HG03039 (cell line): ENCODE data around the gene WAC.
"Not testable (repeated sequence)": the region's sequence is repeated elsewhere in the genome, so short reads cannot be mapped to it uniquely, and the experiment has no call there.

Experiments
- ATAC-seq: cut with Tn5 transposase; IDR thresholded peaks from one replicate; pipeline ENCODE4 v1.9.1; 2021; ENCODE audit warnings: mild to moderate bottlenecking, moderate library complexity; ENCODE audit not compliant: unreplicated experiment

Gene WAC, protein sequence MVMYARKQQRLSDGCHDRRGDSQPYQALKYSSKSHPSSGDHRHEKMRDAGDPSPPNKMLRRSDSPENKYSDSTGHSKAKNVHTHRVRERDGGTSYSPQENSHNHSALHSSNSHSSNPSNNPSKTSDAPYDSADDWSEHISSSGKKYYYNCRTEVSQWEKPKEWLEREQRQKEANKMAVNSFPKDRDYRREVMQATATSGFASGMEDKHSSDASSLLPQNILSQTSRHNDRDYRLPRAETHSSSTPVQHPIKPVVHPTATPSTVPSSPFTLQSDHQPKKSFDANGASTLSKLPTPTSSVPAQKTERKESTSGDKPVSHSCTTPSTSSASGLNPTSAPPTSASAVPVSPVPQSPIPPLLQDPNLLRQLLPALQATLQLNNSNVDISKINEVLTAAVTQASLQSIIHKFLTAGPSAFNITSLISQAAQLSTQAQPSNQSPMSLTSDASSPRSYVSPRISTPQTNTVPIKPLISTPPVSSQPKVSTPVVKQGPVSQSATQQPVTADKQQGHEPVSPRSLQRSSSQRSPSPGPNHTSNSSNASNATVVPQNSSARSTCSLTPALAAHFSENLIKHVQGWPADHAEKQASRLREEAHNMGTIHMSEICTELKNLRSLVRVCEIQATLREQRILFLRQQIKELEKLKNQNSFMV

DNA sequence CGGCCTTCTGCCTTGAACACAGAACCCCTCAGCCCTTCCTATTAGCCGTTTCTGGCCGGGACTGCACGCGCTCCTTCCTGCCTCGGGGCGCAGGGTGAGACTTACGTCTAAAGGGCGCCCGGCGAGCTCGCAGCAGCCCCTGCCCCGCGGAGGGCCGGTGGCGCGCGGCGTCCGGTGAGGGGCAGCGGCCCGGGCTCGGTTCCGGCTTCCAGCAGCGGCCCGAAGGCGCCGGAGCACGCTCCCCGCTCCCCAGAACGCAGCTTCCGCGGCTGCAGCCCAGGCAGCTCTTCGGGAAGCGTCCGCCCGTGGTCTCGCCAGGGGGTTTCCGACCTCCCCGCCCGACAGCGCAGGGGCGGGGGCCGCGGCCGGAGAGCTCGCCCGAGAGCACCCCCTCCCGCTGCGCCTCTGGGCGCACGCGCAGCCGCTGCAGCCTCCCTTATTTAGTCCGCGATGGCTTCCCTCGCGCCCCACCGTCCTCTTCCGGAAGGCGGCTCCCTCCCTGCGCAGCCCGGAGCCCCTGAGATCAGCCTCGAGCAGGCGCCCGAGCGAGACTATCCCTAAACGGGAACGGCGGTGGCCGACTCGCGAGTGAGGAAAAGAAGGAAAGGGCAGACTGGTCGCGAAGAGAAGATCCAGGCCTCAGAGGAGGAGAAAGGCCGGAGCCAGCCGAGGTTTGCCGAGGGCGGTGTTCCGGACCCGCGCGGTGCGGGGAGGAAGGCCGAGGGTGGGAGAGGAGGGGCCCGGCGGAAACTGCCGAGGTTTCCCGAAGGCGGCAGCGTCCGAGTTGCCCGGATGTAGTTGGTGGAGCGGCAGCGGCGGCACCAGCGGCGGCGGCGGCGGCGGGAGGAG, at the start of gene WAC:
WAC (plus strand) TSS at position 782 of the 849 bp plus-strand sequence. CDS start 462 bp downstream, outside the sequence.
- peak; percentile 76 for ATAC-seq

DNA sequence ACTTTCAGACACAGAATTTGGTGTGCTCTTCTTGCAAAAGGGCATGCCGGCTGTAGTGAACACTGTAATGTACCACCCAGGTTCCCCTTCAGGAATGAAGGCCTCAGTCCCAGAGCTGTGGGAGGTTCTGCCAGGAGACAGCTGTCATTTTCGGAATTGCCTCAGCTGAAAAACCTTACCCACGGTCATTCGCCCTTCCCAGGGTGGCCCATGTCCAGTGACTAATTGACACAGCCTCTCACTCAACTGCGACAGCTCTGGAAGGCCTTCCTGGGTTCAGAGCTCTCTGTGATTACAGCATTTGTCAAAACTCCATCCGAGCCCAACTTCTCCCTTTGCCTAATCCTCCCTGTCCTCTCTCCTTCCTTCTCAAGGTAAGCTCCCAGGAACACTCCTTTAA, 43.7 kb upstream of the WAC start:
- no peak for ATAC-seq

DNA sequence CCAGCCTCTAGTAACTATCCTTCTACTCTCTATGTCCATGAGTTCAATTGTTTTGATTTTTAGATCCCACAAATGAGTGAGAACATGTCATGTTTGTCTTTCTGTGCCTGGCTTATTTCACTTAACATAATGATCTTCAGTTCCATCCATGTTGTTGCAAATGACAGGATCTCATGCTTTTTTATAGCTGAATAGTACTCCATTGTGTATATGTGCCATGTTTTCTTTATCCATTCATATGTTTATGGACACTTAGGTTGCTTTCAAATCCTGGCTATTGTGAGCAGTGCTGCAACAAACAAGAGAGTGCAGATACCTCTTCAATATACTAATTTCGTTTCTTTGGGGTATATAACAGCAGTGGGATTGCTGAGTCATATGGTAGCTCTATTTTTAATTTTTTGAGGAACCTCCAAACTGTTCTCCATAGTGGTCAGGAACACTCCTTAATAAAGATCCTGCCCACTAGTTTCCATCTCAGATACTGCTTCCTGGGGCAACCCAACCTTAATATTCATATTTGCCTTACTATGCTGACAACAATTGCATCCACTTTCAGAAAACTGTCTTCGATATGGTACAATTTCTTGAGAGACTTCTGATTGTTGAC, 42.6 kb upstream of the WAC start:
- ATAC-seq: not testable (repeated sequence)

DNA sequence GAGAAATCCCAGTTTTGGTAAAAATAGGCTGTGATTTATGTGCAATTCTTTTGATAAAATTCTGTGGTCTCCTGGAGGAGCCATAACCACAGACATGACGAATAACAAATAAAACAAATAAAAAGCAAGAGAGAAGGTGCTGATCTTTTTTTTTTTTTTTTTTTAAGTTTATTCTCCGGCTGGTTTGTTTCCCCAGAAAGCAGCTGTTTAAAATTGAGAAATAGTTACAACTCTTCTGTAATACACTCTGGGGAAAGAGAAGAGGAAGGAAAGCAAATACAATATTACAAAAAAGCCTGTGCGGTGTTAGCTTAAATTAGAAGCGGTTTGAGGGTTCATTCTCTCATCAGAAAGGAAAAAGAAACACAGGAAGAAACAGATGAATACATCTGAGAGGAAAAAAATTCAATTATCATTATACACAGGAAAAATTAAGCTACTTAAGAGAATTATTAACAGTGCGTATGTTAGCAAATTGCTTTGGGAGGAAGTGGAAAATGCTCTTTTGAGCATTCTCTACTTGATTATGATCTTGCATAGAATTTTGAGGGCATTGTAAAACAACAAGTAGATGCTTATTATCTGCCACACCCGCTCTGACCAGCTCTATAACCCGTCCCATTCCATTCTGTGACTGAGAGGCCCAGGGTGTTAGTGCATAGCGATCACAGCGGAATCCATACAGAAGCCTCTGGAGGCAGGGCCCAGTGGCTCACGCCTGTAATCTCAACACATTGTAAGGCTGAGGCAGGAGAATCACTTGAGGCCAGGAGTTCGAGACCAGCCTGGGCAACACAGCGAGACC, 40.6 kb upstream of the WAC start:
- no peak for ATAC-seq

DNA sequence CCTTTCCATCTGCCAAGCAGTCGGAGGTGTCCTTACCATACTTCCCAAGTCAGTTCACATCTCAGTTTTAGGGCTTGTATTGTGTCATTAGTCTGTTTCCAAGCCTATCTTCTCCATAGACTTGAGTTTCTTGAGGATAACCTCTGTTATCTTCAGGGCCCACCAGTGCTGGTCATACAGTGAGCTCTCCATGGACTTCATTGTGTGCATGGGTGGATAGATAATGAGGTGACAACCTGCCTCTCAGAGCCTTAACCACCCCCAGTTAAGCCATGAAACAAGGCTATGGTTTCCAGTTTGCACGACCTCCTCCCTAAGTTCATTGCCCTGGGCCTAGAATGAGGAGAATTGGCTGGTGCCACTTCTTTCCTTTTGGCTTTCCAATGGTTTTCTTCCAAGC, 38.5 kb upstream of the WAC start:
- ATAC-seq: no peak

DNA sequence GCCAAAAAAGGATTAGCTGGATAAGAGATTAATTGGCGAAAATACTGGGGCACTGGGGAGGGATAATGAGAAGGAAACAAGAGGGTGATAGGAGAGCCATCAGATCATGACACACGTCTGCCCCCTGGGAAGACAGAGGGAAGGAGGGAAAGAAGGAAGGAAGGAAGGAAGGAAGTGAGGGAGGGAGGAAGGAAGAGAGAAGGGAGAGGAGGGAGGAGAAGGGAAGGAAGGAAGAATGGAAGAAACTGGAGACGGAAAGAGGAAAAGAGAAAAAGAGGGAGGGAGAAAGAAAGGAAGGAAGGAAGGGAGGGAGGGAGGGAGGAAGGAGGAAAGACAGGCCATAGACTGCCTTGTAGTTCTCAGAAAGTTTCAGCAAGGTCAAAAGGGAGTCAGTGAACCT, 37.8 kb upstream of the WAC start:
- ATAC-seq: no peak

DNA sequence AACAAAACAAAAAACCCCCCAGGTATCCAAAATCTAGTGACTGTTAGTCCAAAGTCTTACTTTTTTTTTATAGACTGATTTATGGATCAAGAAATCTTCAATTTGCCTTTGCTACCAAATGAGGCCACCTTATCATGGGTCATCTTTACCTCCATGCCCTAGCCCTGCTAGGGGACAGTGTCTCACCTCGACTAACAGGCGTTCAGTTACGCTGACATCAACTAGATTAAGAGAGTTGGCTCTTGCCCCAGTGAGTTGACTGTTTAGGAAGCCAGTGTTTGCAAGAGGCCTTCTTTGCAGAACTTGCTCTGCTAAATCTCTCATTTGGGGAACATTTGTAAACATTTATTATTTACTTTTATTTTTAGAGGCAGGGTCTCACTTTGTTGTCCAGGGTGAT, 36.9 kb upstream of the WAC start:
- no peak for ATAC-seq

DNA sequence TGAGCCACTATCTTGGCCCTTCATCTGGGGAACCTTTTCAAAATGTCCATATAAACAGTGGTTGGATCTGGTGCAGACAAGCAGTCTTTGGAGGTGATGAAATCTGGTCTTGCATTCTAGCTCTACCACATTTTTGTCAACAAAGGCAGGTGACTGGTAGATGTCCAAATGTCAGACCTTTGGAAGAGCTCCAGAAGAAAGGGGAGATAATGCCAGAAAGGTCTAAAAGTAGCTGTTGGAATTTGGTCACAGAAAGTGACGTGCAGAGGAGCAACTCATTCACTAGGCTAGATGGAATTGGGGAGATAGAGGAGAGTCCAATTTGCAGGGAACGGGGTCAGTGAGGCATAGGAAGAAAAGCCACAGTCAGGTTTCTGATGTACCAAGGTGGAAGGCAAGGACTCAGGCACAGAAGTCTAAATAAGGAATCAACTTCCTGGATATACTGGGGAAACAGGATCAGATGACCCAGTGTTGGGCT, 36.4 kb upstream of the WAC start:
- ATAC-seq: no peak

DNA sequence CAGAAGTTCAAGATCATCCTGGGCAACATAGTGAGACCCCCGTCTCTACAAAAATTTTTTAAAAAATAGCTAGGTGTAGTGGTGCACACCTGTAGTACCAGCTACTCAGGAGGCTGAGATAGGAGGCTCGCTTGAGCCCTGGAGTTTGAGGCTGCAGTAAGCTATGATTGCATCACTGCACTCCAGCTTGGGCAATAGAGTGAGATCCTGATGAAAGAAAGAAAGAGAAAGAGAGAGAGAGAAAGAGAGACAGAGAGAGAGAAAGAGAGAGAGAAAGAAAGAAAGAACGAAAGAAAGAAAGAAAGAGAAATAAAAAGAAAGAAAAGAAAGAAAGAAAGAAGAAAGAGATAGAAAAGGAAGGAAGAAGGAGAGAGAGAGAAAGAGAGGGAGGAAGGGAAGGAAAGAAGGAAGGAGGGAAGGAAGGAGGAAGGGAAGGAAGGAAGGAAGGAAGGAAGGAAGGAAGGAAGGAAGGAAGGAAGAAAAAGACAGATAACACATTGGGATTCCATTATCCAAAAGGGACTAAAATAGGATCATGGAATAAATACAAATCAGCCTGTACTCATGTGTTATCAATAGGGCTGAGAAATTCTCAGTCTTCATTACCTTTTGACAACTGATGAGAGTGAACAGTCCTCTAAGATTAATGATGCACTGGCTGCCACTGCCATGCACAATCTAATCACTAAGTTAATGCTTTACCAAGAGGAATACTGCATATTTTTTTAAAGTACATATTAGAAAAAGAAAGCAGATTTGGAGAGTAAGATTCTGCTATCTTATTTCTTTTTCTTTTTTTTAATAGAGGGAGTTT, 35.4 kb upstream of the WAC start:
- ATAC-seq: no peak

DNA sequence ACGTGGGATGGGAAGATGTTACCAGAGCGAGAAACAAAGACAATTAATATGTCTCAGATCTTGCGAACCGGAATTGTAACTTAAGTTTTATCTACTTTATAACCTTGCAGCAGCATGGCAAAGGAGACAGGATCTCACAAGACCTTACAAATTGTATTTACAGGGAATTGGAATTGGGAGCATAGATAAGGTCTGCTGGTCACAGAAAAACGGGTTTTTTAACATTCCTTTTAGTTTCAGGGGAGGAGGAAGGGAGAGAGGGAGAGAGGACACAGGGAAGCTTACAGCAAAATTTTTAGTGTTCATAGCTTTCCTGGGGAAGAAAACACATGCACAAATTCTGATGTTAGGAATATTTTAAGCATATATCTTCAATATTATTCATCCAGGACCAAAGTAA, 32.7 kb upstream of the WAC start:
- ATAC-seq: not testable (repeated sequence)

DNA sequence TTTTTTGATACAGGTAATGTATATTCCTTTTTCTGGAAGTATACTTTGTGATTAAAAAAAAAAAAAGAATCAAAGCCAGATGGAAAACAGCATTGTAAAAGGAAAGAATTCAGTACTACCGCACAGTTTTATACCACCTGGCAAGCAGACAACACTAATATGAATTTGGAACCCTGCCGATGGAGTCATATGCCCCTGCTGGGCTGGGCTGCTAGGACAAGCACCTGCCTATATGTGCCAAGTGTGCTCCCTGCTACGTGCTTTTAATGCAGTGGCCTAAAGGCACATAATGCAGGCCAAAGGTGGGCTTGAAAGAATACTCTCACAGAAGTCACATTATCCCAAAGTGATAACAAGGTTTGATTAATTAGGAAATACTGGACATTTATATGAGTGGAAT, 29.8 kb upstream of the WAC start:
- ATAC-seq: no peak

DNA sequence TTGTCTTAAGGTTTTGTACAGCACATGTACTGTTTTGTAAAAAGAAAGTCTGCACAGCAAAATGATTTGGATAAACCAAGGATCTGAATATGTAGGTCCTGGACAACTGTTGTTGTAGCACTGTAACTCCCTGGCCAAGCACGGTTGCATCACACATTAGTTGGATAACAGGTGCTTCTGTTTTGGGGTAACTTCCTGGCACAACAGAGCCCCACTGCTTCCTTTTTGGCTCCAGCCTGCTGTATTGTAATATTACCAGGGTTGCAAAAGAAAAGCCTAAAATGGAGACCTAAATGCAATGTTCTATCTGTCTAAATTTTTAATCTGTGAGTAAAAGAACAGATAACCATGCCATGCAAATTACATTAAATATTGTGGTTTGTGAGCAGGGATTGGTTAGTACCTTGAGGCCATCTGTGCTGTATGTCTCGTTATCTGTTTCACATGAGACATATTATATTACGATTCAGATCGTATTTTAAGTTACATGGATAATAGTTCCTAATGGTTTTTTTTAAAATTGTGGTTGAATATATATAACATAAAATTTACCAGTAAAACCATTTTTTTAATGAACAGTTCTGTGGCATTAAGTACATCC, 27.5 kb upstream of the WAC start:
- ATAC-seq: no peak

DNA sequence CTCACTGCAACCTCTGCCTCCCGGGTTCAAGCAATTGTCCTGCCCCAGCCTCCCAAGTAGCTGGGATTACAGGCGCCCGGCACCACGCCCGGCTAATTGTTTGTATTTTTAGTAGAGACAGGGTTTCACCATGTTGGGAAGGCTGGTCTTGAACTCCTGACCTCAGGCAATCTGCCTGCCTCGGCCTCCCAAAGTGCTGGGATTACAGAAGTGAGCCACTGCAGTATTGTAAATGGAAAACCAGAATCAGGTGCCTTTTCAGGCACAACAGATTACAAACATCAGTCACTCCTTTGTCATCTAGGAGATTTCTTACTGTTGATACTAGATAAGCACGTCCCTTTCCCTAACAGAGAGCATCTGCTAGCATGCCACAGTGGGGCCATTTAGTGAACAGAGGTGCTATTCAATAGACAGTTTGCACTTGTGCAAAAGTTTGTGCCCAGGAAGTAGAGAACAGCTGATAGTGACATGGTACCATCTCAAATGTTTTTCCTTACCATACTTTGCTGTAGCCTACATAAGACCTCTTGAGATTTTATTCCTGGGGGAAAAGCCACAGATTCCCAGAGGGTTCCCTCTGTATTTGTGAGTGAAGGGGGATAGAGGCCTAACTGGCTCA, 24.5 kb upstream of the WAC start:
- no peak for ATAC-seq

DNA sequence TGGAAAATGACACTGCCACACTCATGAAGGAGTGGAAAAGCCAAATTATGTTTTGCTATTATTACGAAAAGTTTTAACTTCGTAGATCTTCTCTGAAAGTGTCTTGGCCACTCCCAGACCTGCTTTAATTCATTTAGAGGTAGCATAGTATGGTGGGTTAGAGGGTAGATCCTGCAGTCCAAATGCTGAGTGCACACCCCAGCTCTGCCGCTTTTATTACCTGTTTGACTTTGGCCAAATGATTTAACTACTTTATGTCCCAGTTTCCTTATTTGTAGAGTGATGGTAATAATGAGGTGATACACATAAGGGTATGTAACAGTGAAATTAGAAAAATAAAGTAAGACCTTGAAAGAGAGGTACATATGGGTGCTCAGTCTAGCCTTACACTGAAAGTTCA, 23.6 kb upstream of the WAC start:
- no peak for ATAC-seq

DNA sequence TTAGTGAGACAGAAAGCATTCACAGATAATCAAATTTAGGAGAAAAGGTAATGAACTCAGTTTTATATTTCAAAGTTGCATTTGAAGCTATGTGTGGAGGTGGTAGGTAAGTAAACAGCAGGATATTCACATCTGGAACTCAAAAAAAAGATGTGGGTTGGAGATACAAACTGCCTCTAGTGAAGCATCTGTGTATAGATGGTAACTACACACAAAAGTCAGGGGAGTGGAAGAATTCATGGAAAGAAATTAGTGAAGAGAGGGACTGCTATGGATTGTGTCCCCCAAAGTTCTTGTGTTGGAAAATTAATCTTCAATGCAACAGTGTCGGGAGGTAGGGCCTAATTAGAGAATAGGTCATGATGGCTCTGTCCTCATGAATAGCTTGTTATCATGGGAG, 18.3 kb upstream of the WAC start:
- no peak for ATAC-seq

DNA sequence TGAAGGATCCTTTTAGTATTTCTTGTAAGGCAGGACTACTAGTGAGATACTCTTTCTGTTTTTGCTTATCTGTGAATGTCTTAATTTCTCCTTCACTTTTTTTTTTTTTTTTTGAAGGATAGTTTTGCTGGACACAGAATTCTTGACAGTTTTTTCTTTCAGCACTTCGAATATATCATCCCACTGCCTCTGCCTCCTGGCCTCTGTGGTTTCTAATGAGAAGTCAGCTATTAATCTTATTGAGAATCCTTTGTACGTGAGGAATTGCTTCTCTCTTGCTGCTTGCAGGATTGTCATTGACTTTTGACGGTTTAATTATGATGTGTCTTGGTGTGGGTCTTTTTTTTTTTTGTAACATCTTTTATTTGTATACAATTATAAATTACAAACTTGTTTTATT, 12.6 kb upstream of the WAC start:
- no peak for ATAC-seq

DNA sequence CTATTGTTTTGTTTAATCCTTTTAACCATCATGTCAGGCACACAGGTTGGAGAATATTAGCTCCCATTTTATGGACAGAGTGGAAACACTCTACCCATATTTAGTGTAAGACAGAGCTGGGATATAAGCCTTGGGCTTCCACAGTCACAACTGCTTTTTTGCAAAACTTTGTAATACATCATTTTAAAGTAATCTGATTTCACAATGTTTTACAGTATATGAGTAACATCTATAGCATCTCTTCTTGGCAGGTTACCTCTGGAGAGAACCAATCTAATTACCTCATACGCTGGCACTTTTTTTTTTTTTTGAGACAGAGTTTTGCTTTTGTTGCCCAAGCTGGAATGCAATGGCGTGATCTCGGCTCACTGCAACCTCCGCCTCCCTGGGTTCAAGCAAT, 12.1 kb upstream of the WAC start:
- not testable (repeated sequence) for ATAC-seq

DNA sequence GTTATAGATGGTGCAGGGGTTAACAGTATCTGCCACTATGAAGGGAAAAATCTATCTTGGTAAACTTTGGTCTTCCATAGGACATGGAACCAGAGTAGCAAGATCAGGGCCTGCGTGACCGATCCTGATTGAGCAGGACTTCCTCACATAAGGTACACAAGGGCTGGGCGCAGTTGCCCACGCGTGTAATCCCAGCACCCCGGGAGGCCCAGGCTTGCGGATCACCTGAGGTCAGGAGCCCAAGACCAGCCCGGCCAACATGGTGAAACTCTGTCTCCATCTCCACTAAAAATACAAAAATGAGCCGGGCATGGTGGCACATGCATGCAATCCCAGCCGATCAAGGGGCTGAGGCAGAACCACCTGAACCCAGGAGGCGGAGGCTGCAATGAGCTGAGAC, 11.0 kb upstream of the WAC start:
- not testable (repeated sequence) for ATAC-seq
